SK-N-SH treated with all-trans-retinoic acid at 6 μM for 48 hours (cell line): ENCODE measurements around the gene MAD2L2.
A peak's percentile ranks its signal among the peaks of the same experiment; 100 is the strongest.

Source experiments
- ATAC-seq: fragments of 200-7000 bp; cut with Tn5 transposase; 3 replicates; pipeline ENCODE4 v1.9.1; 2020; ENCODE audit warnings: mild to moderate bottlenecking, moderate library complexity
- ARNTL ChIP-seq: fragments of 450-650 bp; formaldehyde crosslinking; IDR thresholded peaks from 2 replicates; pipeline ENCODE4 v1.5.0; 2020; ENCODE audit warnings: low read depth, mild to moderate bottlenecking, moderate library complexity, borderline replicate concordance
- CREB5 ChIP-seq: fragments of 250-450 bp; sonication (Bioruptor Pico); IDR thresholded peaks from 2 replicates; pipeline ENCODE4 v1.5.1; 2020; ENCODE audit warnings: low read depth, mild to moderate bottlenecking, moderate library complexity
- CSDC2 ChIP-seq: fragments of 250-450 bp; sonication (Bioruptor Pico); IDR thresholded peaks from 2 replicates; pipeline ENCODE4 v1.5.0; 2020; ENCODE audit warnings: mild to moderate bottlenecking, moderate library complexity
- CSRNP3 ChIP-seq: fragments of 250-450 bp; sonication (Bioruptor Pico); IDR thresholded peaks from 2 replicates; pipeline ENCODE4 v1.5.1; 2021; ENCODE audit warnings: mild to moderate bottlenecking, moderate library complexity
- ESRRG ChIP-seq: fragments of 250-450 bp; sonication (Bioruptor Pico); IDR thresholded peaks from 2 replicates; pipeline ENCODE4 v1.6.1; 2021; ENCODE audit warnings: mild to moderate bottlenecking
- GLIS3 ChIP-seq: fragments of 250-450 bp; sonication (Bioruptor Pico); IDR thresholded peaks from 2 replicates; pipeline ENCODE4 v1.5.0; 2020; ENCODE audit warnings: mild to moderate bottlenecking, moderate library complexity
- OSR1 ChIP-seq: fragments of 250-450 bp; sonication (Bioruptor Pico); IDR thresholded peaks from 2 replicates; pipeline ENCODE4 v1.8.0; 2022; ENCODE audit warnings: moderate library complexity, mild to moderate bottlenecking, inconsistent platforms
- PATZ1 ChIP-seq: fragments of 250-450 bp; sonication (Bioruptor Pico); IDR thresholded peaks from 2 replicates; pipeline ENCODE4 v1.8.0; 2020; ENCODE audit warnings: mild to moderate bottlenecking, moderate library complexity, borderline replicate concordance
- POU6F1 ChIP-seq: fragments of 250-450 bp; sonication (Bioruptor Pico); IDR thresholded peaks from 2 replicates; pipeline ENCODE4 v1.8.0; 2021; ENCODE audit warnings: low read depth, mild to moderate bottlenecking, moderate library complexity, borderline replicate concordance
- PPARA ChIP-seq: fragments of 250-450 bp; sonication (Bioruptor Pico); IDR thresholded peaks from 2 replicates; pipeline ENCODE4 v1.5.0; 2020; ENCODE audit warnings: mild to moderate bottlenecking, borderline replicate concordance
- RARB ChIP-seq: fragments of 250-450 bp; sonication (Bioruptor Pico); IDR thresholded peaks from 2 replicates; pipeline ENCODE4 v1.8.0; 2021; ENCODE audit warnings: mild to moderate bottlenecking, moderate library complexity
- SNAI2 ChIP-seq: fragments of 250-450 bp; sonication (Bioruptor Pico); IDR thresholded peaks from 2 replicates; pipeline ENCODE4 v1.5.0; 2020; ENCODE audit warnings: mild to moderate bottlenecking, moderate library complexity
- TCF4 ChIP-seq: fragments of 250-450 bp; sonication (Bioruptor Pico); IDR thresholded peaks from 2 replicates; pipeline ENCODE4 v1.8.0; 2021; ENCODE audit warnings: mild to moderate bottlenecking, moderate library complexity, borderline replicate concordance
- TOX ChIP-seq: fragments of 250-450 bp; sonication (Bioruptor Pico); IDR thresholded peaks from 2 replicates; pipeline ENCODE4 v1.8.0; 2021; ENCODE audit warnings: mild to moderate bottlenecking, moderate library complexity, borderline replicate concordance
- ZC3H10 ChIP-seq: fragments of 250-450 bp; sonication (Bioruptor Pico); IDR thresholded peaks from 2 replicates; pipeline ENCODE4 v1.5.1; 2021; ENCODE audit warnings: mild to moderate bottlenecking, moderate library complexity
- ZFP3 ChIP-seq: fragments of 250-450 bp; sonication (Bioruptor Pico); IDR thresholded peaks from 2 replicates; pipeline ENCODE4 v1.5.0; 2020; ENCODE audit warnings: mild to moderate bottlenecking, moderate library complexity
- ZFP30 ChIP-seq: fragments of 450-650 bp; formaldehyde crosslinking; IDR thresholded peaks from 2 replicates; pipeline ENCODE4 v1.5.0; 2022; ENCODE audit warnings: mild to moderate bottlenecking, moderate library complexity
- ZNF565 ChIP-seq: fragments of 450-650 bp; formaldehyde crosslinking; conservative IDR thresholded peaks from 2 replicates; pipeline ENCODE4 v1.5.0; 2020; ENCODE audit warnings: low read depth, mild to moderate bottlenecking, moderate library complexity

Gene MAD2L2

GRCh38 chr1:11681071-11681771, at the start of gene MAD2L2:
MAD2L2 (minus strand) TSS chr1:11681148; CDS start chr1:11680601, 547 bp downstream.
- TF ChIP-seq ARNTL (CRISPR knock-in tag) (no peak), CREB5 (CRISPR knock-in tag) (no peak), PATZ1 (CRISPR knock-in tag) (no peak; the same call in 1 of the 2 replicates), TOX (no peak), OSR1 (CRISPR knock-in tag) (no peak)

GRCh38 chr1:11730429-11730891, 49.5 kb upstream of the MAD2L2 start:
- ATAC-seq, result no peak
- TF ChIP-seq ZC3H10 (CRISPR knock-in tag) (no peak), POU6F1 (CRISPR knock-in tag) (no peak), ZFP30 (CRISPR knock-in tag) (no peak), PATZ1 (CRISPR knock-in tag) (no peak), TOX (no peak), RARB (no peak), ZNF565 (CRISPR knock-in tag) (no peak), ZFP3 (CRISPR knock-in tag) (no peak), ARNTL (CRISPR knock-in tag) (no peak), TCF4 (no peak), ESRRG (no peak), CREB5 (CRISPR knock-in tag) (no peak), SNAI2 (CRISPR knock-in tag) (no peak)

More at GRCh38 chr1:11681071-11681771, at the start of gene MAD2L2:
- peak; percentile 93 for ATAC-seq

GRCh38 chr1:11729498-11730428, 48.8 kb upstream of the MAD2L2 start:
- TF ChIP-seq PATZ1 (CRISPR knock-in tag) (no peak), TCF4 (no peak), GLIS3 (CRISPR knock-in tag) (no peak), TOX (no peak), PPARA (CRISPR knock-in tag) (no peak), CSDC2 (CRISPR knock-in tag) (no peak), SNAI2 (CRISPR knock-in tag) (no peak), ZFP30 (CRISPR knock-in tag) (no peak), ZNF565 (CRISPR knock-in tag) (no peak), CSRNP3 (CRISPR knock-in tag) (no peak), ARNTL (CRISPR knock-in tag) (no peak)

More at GRCh38 chr1:11729498-11730428, 48.8 kb upstream of the MAD2L2 start:
- no peak for ATAC-seq
